Lower leg skin (tissue), 3 donors: ENCODE measurements around the gene EDNRA.

Experiments
- CTCF ChIP-seq, 3 donors: fragments of 450-650 bp; IDR thresholded peaks; one replicate each; pipeline ENCODE4 v1.5.1; 2016; ENCODE audit warnings: antibody characterized with exemption in 3 of 3, mild to moderate bottlenecking in 3 of 3, moderate library complexity in 2 of 3
- POLR2A ChIP-seq, 2 donors: fragments of 450-650 bp; IDR thresholded peaks; one replicate each; pipeline ENCODE4 v1.6.1; 2016 to 2017; ENCODE audit warnings: antibody characterized with exemption in 2 of 2, mild to moderate bottlenecking in 1 of 2, moderate library complexity in 1 of 2

- TF ChIP-seq POLR2A (IDR thresholded peaks at IDR 0.05) (no peak), CTCF (IDR thresholded peaks at IDR 0.05) (no peak)
Observed at GRCh38 chr4:147488556-147488955, 7.7 kb downstream of the EDNRA start.
